ENCODE results near the gene TXNDC2. TPM values are rescaled to one million over a fixed set of nuclear protein-coding genes. Genes with fewer than 3 reads are reported as not detected.

Gene TXNDC2
- total RNA-seq, 1 experiment from 2014 or later = 0.28 TPM

GRCh38 chr18:9846162-9846925 is 39.4 kb upstream of the TXNDC2 start:
- no CpG with 5 or more reads among the region's 10 CpGs for WGBS (ENCODE audit: extremely low coverage, insufficient read length, low lambda C conversion rate)
- Histone ChIP-seq H3K79me1 (ENCODE audit: insufficient read depth, low read depth, low read length, poor library complexity, severe bottlenecking) (no peaks in the 10 kb centered on the region), H3K4ac (ENCODE audit: low read depth, low read length) (no peak overlapping the region), H3K27me3 (ENCODE audit: insufficient read depth, low read length) (no peaks in the 10 kb centered on the region), H3K79me2 (ENCODE audit: insufficient read depth, low read length) (no peaks in the 10 kb centered on the region), H3K14ac (ENCODE audit: insufficient read depth, low read length) (no peak overlapping the region), H3K27ac (ENCODE audit: insufficient read length, low read depth, low read length) (no peak overlapping the region), H3K18ac (ENCODE audit: insufficient read length, low read depth, low read length) (no peak overlapping the region), H3K23me2 (ENCODE audit: insufficient read length, low read depth, low read length, poor library complexity, severe bottlenecking) (no peaks in the 10 kb centered on the region), H3K9me3 (ENCODE audit: control insufficient read depth, low read depth, low read length) (no peaks in the 10 kb centered on the region), H3K4me2 (ENCODE audit: insufficient read depth, insufficient read length, low read length) (no peak overlapping the region), H3K4me1 (ENCODE audit: insufficient read depth, low read length) (no peaks in the 10 kb centered on the region; the same call in 1 of the 2 replicates), H2AFZ (ENCODE audit: low read length) (no peak overlapping the region), H3K9ac (ENCODE audit: extremely low read depth, insufficient read length, low read length) (no peak overlapping the region), H3K23ac (ENCODE audit: insufficient read length, low read depth, low read length) (no peak overlapping the region), H2BK12ac (ENCODE audit: insufficient read length, low read depth, low read length) (no peak overlapping the region), H2BK120ac (ENCODE audit: low read depth, low read length, poor library complexity, severe bottlenecking) (no peak overlapping the region), H2BK5ac (ENCODE audit: insufficient read length, low read length) (no peak overlapping the region), H3T11ph (ENCODE audit: low read length) (no peak overlapping the region), H4K5ac (ENCODE audit: insufficient read length, low read depth, low read length) (no peak overlapping the region), H2BK20ac (ENCODE audit: low read depth, low read length, poor library complexity, severe bottlenecking) (no peak overlapping the region), H2BK15ac (ENCODE audit: low read depth, low read length) (no peak overlapping the region), H4K91ac (ENCODE audit: insufficient read length, low read depth, low read length) (no peak overlapping the region), H4K8ac (replicated peaks; ENCODE audit: insufficient read length, low read depth, low read length) (no peak overlapping the region), H2AK5ac (ENCODE audit: insufficient read length, low read length) (no peak overlapping the region), H4K20me1 (ENCODE audit: control insufficient read depth, insufficient read depth, insufficient read length) (no peaks in the 10 kb centered on the region), H3K56ac (ENCODE audit: insufficient read length, low read depth, low read length) (no peak overlapping the region)
- TF ChIP-seq CTCF (conservative IDR thresholded peaks at IDR 0.05) = no peak
- Mint-ChIP-seq H3K27ac (no peak overlapping the region), H3K9me3 (no peaks in the 10 kb centered on the region), H3K36me3 (ENCODE audit: insufficient read depth in 1 of 3, low read depth in 3 of 3) (no peaks in the 10 kb centered on the region; a peak in 1 of 7 replicates), H3K27me3 (ENCODE audit: low read depth) (no peaks in the 10 kb centered on the region), H3K4me3 (no peak overlapping the region), H3K4me1 (peaks cover 20 to 28% of the 10 kb centered on the region in 2 experiments)
- DNase-seq = no peak

Data from H9 (cell line).